GM19025 (cell line): ENCODE data around the gene AGR2.
"Not testable (repeated sequence)": the region's sequence is repeated elsewhere in the genome, so short reads cannot be mapped to it uniquely, and the experiment has no call there.

ENCODE experiments used
- ATAC-seq: cut with Tn5 transposase; IDR thresholded peaks from one replicate; pipeline ENCODE4 v1.9.1; 2021; ENCODE audit warnings: mild to moderate bottlenecking, low read depth, moderate library complexity; ENCODE audit not compliant: unreplicated experiment

The AGR2 gene

GRCh38 chr7:16804674-16805439 is at the start of gene AGR2:
AGR2 (minus strand) TSS chr7:16804999; CDS start chr7:16801796, 3,203 bp downstream.
- no peak for ATAC-seq

- ATAC-seq = not testable (repeated sequence)
These were observed 48.4 kb upstream of the AGR2 start for GRCh38 chr7:16853189-16853588.

- ATAC-seq = no peak
These were observed 47.0 kb upstream of the AGR2 start for GRCh38 chr7:16851829-16852228.

GRCh38 chr7:16850614-16851466 is 46.0 kb upstream of the AGR2 start:
- ATAC-seq = no peak

GRCh38 chr7:16849296-16850148 is 44.7 kb upstream of the AGR2 start:
- no peak for ATAC-seq

GRCh38 chr7:16847381-16847860 is 42.6 kb upstream of the AGR2 start:
- ATAC-seq = no peak

GRCh38 chr7:16846601-16847165 is 41.9 kb upstream of the AGR2 start:
- no peak for ATAC-seq

- ATAC-seq = no peak
These were observed 40.9 kb upstream of the AGR2 start for GRCh38 chr7:16845746-16846145.

GRCh38 chr7:16841681-16842080 is 36.9 kb upstream of the AGR2 start:
- no peak for ATAC-seq

GRCh38 chr7:16840094-16840493 is 35.3 kb upstream of the AGR2 start:
- no peak for ATAC-seq

GRCh38 chr7:16839646-16840045 is 34.8 kb upstream of the AGR2 start:
- no peak for ATAC-seq

GRCh38 chr7:16838891-16839290 is 34.1 kb upstream of the AGR2 start:
- ATAC-seq = no peak

- no peak for ATAC-seq
These were observed 33.6 kb upstream of the AGR2 start for GRCh38 chr7:16838386-16838785.

GRCh38 chr7:16836481-16836880 is 31.7 kb upstream of the AGR2 start:
- ATAC-seq = no peak

- ATAC-seq = no peak
These were observed 28.6 kb upstream of the AGR2 start for GRCh38 chr7:16833373-16833772.

GRCh38 chr7:16826060-16826459 is 21.3 kb upstream of the AGR2 start:
- ATAC-seq = no peak

GRCh38 chr7:16822029-16822428 is 17.2 kb upstream of the AGR2 start:
- ATAC-seq = no peak

GRCh38 chr7:16818732-16819131 is 13.9 kb upstream of the AGR2 start:
- ATAC-seq = no peak

GRCh38 chr7:16817536-16817935 is 12.7 kb upstream of the AGR2 start:
- no peak for ATAC-seq

GRCh38 chr7:16816824-16817223 is 12.0 kb upstream of the AGR2 start:
- ATAC-seq = no peak
